AG04450 (cell line): ENCODE results near the gene NAA80. TPM values are rescaled to one million over a fixed set of nuclear protein-coding genes. Genes with fewer than 3 reads are reported as not detected.

Source experiments
- CTCF ChIA-PET: fragments of 300-600, 350-600 bp; formaldehyde crosslinking; extraction: SDS; loops from one replicate; lab custom pipeline; 2022; ENCODE audit warnings: antibody characterized with exemption, inconsistent platforms; lab: Charles Lee
- POLR2A ChIA-PET: fragments of 350-600 bp; formaldehyde crosslinking; extraction: SDS; loops from one replicate; lab custom pipeline; 2021; ENCODE audit warnings: antibody characterized with exemption, inconsistent platforms; lab: Yijun Ruan, JAX
- DNase-seq: peaks from one replicate; pipeline ENCODE4 v3.0.0-alpha.2; 2011; ENCODE audit warnings: low read depth, low spot score
- H3K27ac ChIP-seq: one replicate; pipeline ENCODE4 v1.5.1; 2012; ENCODE audit warnings: low read depth, low read length, control low read depth
- H3K27me3 ChIP-seq: one replicate; pipeline ENCODE4 v1.6.0; 2012; ENCODE audit warnings: low read length; ENCODE audit not compliant: control insufficient read depth, insufficient read depth
- H3K4me3 ChIP-seq: 2 replicates; pipeline ENCODE4 v1.5.1; 2011; ENCODE audit warnings: mild to moderate bottlenecking, low read depth, low read length, control low read depth
- H3K9me3 ChIP-seq: 2 replicates; pipeline ENCODE4 v1.5.1; 2012; ENCODE audit warnings: low read length; ENCODE audit not compliant: control insufficient read depth, insufficient read depth
- polyA plus RNA-seq: library from polyadenylated mRNA; depleted of rRNA; stranded (reverse); fragments of >200 nt; gene quantifications from 2 replicates; pipeline ENCODE4 v1.2.3, GENCODE V29; 2011
- TF ChIP-seq, protein P1 (sequence below): IDR thresholded peaks from 2 replicates; pipeline ENCODE4 v1.5.1; 2011; ENCODE audit warnings: low read depth, low read length, control low read depth, inconsistent platforms

NAA80 gene
- polyA plus RNA-seq, 1 experiment, result 2.0 TPM

DNA sequence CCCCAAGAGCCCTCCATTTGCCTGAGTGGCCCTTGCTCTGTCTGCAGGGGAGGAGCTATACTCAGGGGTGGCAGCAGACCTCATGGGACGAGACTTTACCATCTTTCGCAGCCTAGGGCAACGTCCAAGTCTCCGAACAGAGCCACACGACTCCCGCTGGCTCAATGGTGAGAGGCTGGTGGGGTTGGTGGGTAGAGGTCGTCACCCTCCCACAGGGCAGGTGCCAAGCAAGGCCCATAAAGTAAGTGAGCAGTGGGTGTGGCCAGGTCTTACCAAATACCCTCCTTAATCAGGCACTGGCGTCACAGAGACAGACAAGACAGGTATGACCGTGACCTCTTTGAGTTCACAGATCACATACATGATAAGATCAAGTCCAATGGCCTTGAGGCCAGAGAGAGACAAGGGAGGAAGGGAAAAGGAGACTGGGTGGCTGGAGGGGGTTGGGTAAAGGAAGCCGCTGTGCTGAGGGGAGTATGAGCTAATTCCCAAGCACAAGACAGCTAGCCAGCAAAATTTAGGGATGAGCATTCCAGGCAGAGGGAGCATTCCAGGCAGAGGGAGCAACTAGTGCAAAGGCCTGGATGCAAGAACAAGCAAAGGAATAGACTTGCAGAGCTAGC, 27.8 kb downstream of the NAA80 start:
- Histone ChIP-seq H3K4me3 (no peak overlapping the region), H3K27me3 (peaks cover 15% of the 10 kb centered on the region), H3K9me3 (no peaks in the 10 kb centered on the region; the same call in 1 of the 2 replicates), H3K27ac (no peak overlapping the region)
- TF ChIP-seq, protein P1, sequence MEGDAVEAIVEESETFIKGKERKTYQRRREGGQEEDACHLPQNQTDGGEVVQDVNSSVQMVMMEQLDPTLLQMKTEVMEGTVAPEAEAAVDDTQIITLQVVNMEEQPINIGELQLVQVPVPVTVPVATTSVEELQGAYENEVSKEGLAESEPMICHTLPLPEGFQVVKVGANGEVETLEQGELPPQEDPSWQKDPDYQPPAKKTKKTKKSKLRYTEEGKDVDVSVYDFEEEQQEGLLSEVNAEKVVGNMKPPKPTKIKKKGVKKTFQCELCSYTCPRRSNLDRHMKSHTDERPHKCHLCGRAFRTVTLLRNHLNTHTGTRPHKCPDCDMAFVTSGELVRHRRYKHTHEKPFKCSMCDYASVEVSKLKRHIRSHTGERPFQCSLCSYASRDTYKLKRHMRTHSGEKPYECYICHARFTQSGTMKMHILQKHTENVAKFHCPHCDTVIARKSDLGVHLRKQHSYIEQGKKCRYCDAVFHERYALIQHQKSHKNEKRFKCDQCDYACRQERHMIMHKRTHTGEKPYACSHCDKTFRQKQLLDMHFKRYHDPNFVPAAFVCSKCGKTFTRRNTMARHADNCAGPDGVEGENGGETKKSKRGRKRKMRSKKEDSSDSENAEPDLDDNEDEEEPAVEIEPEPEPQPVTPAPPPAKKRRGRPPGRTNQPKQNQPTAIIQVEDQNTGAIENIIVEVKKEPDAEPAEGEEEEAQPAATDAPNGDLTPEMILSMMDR, result no peak
- no peak for DNase-seq
- ChIA-PET CTCF (interaction anchor here (0.7 to 2.6 kb wide), 10 partner anchors 11 to 79 kb away, joined by 3 to 11 read pairs (median 4); partner anchors contain the start of gene SLC38A3), POLR2A (interaction anchor here (1.5 kb wide), 1 partner anchor 45 kb away, joined by 8 read pairs; no protein-coding TSS in a partner anchor)

DNA sequence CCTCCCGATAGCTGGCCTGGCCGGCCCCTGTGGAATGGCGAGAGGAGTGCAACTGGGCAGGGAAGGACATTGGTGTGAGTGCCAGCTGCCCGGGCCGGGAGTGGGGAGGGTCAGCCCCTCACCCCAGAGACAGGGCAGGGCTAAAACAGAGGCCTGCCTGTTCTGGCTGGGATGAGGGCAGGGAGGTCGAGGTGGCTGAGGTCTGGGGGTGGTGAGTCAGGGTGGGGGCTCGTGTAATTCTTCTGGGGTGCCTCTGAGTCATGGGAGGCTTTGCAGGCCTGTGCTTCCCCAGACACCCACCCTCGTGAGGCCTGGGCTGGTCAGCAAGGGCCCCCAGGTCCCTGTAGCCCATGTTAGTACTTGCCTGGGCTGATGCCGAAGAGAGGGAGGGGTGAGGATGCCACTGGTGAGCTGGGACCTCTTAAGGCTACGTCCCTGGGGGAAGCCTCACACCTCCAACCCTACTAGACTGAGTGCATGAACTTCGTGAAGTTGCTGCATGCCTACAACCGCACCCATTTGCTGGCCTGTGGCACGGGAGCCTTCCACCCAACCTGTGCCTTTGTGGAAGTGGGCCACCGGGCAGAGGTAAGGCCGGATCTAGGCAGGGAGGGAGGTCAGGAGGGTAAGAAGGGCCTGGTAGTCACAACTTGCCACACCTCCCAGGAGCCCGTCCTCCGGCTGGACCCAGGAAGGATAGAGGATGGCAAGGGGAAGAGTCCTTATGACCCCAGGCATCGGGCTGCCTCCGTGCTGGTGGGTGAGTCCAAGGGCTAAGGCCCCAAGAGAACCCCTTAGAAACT, 28.6 kb downstream of the NAA80 start:
- DNase-seq, result no peak
- H3K4me3 ChIP-seq, result no peak overlapping the region
- H3K27me3 ChIP-seq, result peaks cover 10% of the 10 kb centered on the region
- CTCF ChIA-PET, result interaction anchor here (0.7 to 2.6 kb wide), 9 partner anchors 10 to 78 kb away, joined by 3 to 11 read pairs (median 3); partner anchors contain the start of gene SLC38A3
- TF ChIP-seq, protein P1, result no peak
- H3K27ac ChIP-seq, result no peak overlapping the region
- POLR2A ChIA-PET, result no interaction called here
- H3K9me3 ChIP-seq, result no peaks in the 10 kb centered on the region; the same call in 1 of the 2 replicates

DNA sequence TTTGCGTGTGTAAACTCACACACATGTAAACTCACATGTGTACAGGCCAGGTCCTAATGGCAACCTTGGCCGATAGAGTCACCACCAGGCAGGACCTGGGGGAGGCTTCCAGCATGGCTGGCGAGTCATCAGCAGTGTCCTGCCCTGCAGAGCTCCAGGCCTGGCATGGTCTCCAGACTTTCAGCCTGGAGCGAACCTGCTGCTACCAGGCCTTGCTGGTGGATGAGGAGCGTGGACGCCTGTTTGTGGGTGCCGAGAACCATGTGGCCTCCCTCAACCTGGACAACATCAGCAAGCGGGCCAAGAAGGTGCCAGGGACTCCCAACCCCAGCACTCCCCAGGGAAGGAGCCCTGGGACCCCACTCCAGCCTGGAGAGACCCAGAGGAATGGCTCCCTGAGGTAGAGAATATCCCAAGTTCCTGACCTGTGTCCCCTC, 29.2 kb downstream of the NAA80 start:
- POLR2A ChIA-PET, result interaction anchor here (1.3 kb wide), 1 partner anchor 13 kb away, joined by 3 read pairs; no protein-coding TSS in a partner anchor
- TF ChIP-seq, protein P1, result no peak
- H3K4me3 ChIP-seq, result peak overlapping the region; percentile 47
- CTCF ChIA-PET, result interaction anchor here (0.6 to 2.6 kb wide), 6 partner anchors 10 to 77 kb away, joined by 3 to 11 read pairs (median 4); no protein-coding TSS in a partner anchor
- no peak for DNase-seq
- H3K27me3 ChIP-seq, result peaks cover 4% of the 10 kb centered on the region
- H3K9me3 ChIP-seq, result no peaks in the 10 kb centered on the region
- peak overlapping the region; percentile 52 for H3K27ac ChIP-seq

DNA sequence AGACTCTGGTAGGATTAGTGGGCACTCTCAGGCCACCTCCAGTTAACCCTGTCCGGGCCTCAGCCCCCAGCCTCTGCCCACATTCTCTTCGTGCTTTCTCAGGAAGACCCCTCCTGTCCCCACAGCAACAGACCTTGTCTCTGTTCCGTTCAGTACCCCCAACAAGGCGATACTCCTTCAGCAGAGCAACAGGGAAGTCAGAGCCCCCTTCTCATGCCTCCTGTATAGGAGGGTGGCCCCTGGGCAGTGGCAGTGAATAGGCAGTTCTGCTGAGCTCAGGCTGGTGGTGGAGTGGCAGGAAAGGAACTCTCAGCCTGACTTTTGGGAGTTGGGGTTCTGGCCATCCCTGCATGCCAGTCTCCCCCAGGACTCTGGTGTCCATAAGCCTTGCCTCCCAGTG, 29.7 kb downstream of the NAA80 start:
- no peak for DNase-seq
- ChIA-PET POLR2A (interaction anchor here (0.7 to 1.3 kb wide), 4 partner anchors 10 to 142 kb away, joined by 3 read pairs; no protein-coding TSS in a partner anchor), CTCF (interaction anchor here (0.6 to 2.6 kb wide), 5 partner anchors 10 to 77 kb away, joined by 3 to 11 read pairs (median 6); no protein-coding TSS in a partner anchor)
- Histone ChIP-seq H3K4me3 (peak overlapping the region; percentile 47), H3K27me3 (peaks cover under 1% of the 10 kb centered on the region), H3K27ac (peak overlapping the region; percentile 52), H3K9me3 (no peaks in the 10 kb centered on the region)
- TF ChIP-seq, protein P1, result no peak
